Measurements from ENCODE around the gene UBLCP1. TPM values are rescaled to one million over a fixed set of nuclear protein-coding genes. Genes with fewer than 3 reads are reported as not detected.

Gene UBLCP1
- total RNA-seq, 4 donors from 2014 or later, result 14.9 to 21.1 (median 19.3) TPM

- H3K4me3 ChIP-seq (replicated peaks in 1 of 3), result no peak overlapping the region
- H3K9me3 ChIP-seq, result no peaks in the 10 kb centered on the region
- no peaks in the 10 kb centered on the region for H3K36me3 ChIP-seq
- intact Hi-C loops (cut with DNase I), result no loop called here
- TF ChIP-seq, protein P1, sequence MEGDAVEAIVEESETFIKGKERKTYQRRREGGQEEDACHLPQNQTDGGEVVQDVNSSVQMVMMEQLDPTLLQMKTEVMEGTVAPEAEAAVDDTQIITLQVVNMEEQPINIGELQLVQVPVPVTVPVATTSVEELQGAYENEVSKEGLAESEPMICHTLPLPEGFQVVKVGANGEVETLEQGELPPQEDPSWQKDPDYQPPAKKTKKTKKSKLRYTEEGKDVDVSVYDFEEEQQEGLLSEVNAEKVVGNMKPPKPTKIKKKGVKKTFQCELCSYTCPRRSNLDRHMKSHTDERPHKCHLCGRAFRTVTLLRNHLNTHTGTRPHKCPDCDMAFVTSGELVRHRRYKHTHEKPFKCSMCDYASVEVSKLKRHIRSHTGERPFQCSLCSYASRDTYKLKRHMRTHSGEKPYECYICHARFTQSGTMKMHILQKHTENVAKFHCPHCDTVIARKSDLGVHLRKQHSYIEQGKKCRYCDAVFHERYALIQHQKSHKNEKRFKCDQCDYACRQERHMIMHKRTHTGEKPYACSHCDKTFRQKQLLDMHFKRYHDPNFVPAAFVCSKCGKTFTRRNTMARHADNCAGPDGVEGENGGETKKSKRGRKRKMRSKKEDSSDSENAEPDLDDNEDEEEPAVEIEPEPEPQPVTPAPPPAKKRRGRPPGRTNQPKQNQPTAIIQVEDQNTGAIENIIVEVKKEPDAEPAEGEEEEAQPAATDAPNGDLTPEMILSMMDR (IDR thresholded peaks at IDR 0.05), result no peak
- TF ChIP-seq POLR2A (IDR thresholded peaks at IDR 0.05), result no peak
- no peak for DNase-seq
- 84 to 85% methylated on average over 6 of the region's 6 CpGs for WGBS, 2 donors
- H3K4me1 ChIP-seq, result peaks cover 0 to 9% of the 10 kb centered on the region in 2 donors
- H3K27ac ChIP-seq, result no peak overlapping the region
- no peaks in the 10 kb centered on the region for H3K27me3 ChIP-seq
Measured at GRCh38 chr5:159332800-159333544, 69.9 kb downstream of the UBLCP1 start.

GRCh38 chr5:159333545-159333925 is 70.4 kb downstream of the UBLCP1 start:
- 83 to 87% methylated on average over 1 of the region's 1 CpG for WGBS, 2 donors
- no peak for DNase-seq
- intact Hi-C loops (cut with DNase I), result no loop called here
- Histone ChIP-seq H3K27me3 (no peaks in the 10 kb centered on the region), H3K9me3 (no peaks in the 10 kb centered on the region), H3K36me3 (no peaks in the 10 kb centered on the region), H3K27ac (no peak overlapping the region), H3K4me1 (peaks cover 0 to 9% of the 10 kb centered on the region in 2 donors), H3K4me3 (replicated peaks in 1 of 3) (no peak overlapping the region)
- TF ChIP-seq, protein P1 (IDR thresholded peaks at IDR 0.05), result no peak
- no peak for TF ChIP-seq POLR2A (IDR thresholded peaks at IDR 0.05)

Small RNAs within 50 kb of the gene (small RNA-seq; reads per million reads assigned to genes)
- gene RF00263 (not detected), gene RNU4ATAC2P (not detected)

Other genes starting within 250 kb of the UBLCP1 start
- 10 to 100 TPM; 12.4 to 28.4 (median 20.6) TPM for gene EBF1, start 163.4 kb upstream of the UBLCP1 start, total RNA-seq
- 10 to 100 TPM; 59.5 to 88.6 (median 75.6) TPM for gene RNF145, start 53.7 kb upstream of the UBLCP1 start, total RNA-seq
- not detected for gene IL12B, start 67.2 kb downstream of the UBLCP1 start, total RNA-seq

Data from thyroid gland (tissue), 4 donors.